ENCODE results near the gene CLTA. TPM values are rescaled to one million over a fixed set of nuclear protein-coding genes. Genes with fewer than 3 reads are reported as not detected.

Gene CLTA
- total RNA-seq, 1 donor from 2014 or later: 220 TPM

DNA sequence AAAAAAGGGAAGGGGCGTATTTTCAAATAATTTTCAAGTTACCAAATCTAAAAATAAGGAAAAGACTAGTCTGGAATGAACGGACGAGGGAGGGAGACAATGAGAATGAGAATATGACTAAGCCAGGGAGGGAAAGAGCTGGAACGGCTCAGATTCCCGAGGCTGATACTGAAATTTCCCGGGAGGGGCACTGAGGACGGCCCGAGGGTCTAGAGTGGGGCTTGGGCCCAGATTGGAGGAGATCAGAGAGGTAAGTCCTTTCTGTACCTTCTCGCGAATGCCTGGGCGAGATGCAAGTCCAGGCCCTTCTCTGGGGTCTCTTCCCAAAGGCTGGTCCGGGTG, 24.9 kb upstream of the CLTA start:
- Mint-ChIP-seq H3K27ac (no peak overlapping the region), H3K36me3 (no peaks in the 10 kb centered on the region), H3K27me3 (peaks cover 13% of the 10 kb centered on the region), H3K9me3 (no peaks in the 10 kb centered on the region), H3K4me1 (ENCODE audit: unreplicated experiment) (peaks cover 39% of the 10 kb centered on the region), H3K4me3 (no peak overlapping the region)
- DNase-seq (ENCODE audit: extremely low spot score, unreplicated experiment): no peak
- TF ChIP-seq, protein P1, sequence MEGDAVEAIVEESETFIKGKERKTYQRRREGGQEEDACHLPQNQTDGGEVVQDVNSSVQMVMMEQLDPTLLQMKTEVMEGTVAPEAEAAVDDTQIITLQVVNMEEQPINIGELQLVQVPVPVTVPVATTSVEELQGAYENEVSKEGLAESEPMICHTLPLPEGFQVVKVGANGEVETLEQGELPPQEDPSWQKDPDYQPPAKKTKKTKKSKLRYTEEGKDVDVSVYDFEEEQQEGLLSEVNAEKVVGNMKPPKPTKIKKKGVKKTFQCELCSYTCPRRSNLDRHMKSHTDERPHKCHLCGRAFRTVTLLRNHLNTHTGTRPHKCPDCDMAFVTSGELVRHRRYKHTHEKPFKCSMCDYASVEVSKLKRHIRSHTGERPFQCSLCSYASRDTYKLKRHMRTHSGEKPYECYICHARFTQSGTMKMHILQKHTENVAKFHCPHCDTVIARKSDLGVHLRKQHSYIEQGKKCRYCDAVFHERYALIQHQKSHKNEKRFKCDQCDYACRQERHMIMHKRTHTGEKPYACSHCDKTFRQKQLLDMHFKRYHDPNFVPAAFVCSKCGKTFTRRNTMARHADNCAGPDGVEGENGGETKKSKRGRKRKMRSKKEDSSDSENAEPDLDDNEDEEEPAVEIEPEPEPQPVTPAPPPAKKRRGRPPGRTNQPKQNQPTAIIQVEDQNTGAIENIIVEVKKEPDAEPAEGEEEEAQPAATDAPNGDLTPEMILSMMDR (conservative IDR thresholded peaks at IDR 0.05): no peak

DNA sequence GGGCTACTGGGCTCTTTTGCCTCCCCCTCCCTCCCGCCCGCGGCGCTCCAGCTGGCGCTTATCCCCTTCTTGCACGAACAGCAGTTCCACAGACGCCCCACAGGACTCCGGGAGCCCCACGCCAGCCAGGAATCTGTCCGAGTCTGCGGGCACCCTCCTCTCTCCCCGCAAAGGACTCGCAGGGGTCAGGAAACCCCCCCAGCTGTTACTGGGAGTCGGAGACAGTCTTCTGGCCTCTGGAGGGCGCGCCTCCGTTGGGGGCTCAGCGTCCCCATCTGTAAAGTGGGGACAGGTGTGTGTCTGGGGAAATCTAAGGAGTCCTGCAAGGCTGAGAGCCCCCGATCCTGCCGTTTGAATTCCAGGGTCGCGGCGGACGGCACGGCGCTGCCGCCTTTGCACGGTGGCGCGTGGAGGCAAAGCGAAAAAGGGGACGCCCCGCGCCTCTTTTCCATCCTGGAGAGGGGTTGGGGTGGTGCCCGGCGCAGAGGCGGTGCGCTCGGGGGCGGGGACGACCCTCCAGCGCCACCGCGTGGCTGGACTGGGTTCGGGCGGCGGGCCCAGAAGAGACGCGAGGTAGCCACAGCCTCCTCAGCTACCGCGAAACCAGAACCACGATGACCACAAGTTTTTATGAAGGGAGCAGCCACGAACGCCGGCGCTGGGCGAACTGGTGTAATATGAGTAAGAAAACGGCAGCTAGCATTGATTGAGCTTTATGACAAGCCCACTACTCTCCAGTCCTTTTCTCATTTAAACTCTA, 24.4 kb upstream of the CLTA start:
- H3K9me3 Mint-ChIP-seq: no peaks in the 10 kb centered on the region
- H3K27me3 Mint-ChIP-seq: peaks cover 13% of the 10 kb centered on the region
- peaks cover 34% of the 10 kb centered on the region for H3K4me1 Mint-ChIP-seq (ENCODE audit: unreplicated experiment)
- TF ChIP-seq, protein P1 (conservative IDR thresholded peaks at IDR 0.05): peak; percentile 95
- H3K4me3 Mint-ChIP-seq: peak overlapping the region; percentile 52
- DNase-seq (ENCODE audit: extremely low spot score, unreplicated experiment): peak; percentile 87
- no peaks in the 10 kb centered on the region for H3K36me3 Mint-ChIP-seq
- H3K27ac Mint-ChIP-seq: peak overlapping the region; percentile 23

DNA sequence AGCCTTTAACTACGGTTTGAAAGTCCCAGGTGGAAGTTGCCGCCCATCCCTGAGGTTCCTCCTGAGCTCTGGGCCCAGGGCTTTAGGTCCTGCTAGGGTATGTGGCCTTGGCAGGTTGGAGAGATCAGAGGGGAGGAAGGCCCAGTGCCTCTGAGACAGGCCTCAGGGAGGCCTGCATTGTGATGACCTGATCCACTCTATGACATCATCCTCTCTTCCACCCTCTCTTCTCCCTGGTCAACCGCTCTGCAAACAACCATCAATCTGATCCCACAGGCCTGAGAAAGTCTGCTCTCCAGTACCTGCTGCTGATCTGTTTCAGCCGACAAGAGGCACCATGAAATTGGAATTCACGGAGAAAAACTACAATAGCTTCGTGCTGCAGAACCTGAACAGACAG, 21.6 kb upstream of the CLTA start, which contains the start of gene CCIN:
CCIN (plus strand) TSS at position 223 of the 400 bp plus-strand sequence; CDS start at position 338, 115 bp downstream.
- Mint-ChIP-seq H3K9me3 (no peaks in the 10 kb centered on the region), H3K27me3 (peaks cover 10% of the 10 kb centered on the region), H3K27ac (no peak within 1 kb of the TSS), H3K4me1 (ENCODE audit: unreplicated experiment) (peaks cover 15% of the 10 kb centered on the region), H3K36me3 (no peaks in the 10 kb centered on the region), H3K4me3 (no peak within 1 kb of the TSS)
- no peak for DNase-seq (ENCODE audit: extremely low spot score, unreplicated experiment)
- TF ChIP-seq, protein P1 (conservative IDR thresholded peaks at IDR 0.05): no peak

DNA sequence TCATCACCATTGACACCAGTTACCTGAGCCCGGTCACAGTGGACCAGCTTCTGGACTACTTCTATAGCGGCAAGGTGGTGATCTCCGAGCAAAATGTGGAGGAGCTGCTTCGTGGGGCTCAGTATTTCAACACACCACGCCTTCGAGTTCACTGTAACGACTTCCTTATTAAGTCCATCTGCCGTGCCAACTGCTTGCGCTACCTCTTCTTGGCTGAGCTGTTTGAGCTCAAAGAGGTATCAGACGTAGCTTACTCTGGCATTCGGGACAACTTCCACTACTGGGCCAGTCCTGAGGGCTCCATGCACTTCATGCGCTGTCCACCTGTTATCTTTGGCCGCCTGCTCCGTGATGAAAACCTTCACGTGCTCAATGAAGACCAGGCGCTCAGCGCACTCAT, 21.0 kb upstream of the CLTA start:
- Mint-ChIP-seq H3K4me1 (ENCODE audit: unreplicated experiment) (peaks cover 11% of the 10 kb centered on the region), H3K27ac (no peak overlapping the region), H3K27me3 (peaks cover 8% of the 10 kb centered on the region), H3K4me3 (no peak overlapping the region), H3K9me3 (no peaks in the 10 kb centered on the region), H3K36me3 (no peaks in the 10 kb centered on the region)
- DNase-seq (ENCODE audit: extremely low spot score, unreplicated experiment): no peak
- TF ChIP-seq, protein P1 (conservative IDR thresholded peaks at IDR 0.05): no peak

DNA sequence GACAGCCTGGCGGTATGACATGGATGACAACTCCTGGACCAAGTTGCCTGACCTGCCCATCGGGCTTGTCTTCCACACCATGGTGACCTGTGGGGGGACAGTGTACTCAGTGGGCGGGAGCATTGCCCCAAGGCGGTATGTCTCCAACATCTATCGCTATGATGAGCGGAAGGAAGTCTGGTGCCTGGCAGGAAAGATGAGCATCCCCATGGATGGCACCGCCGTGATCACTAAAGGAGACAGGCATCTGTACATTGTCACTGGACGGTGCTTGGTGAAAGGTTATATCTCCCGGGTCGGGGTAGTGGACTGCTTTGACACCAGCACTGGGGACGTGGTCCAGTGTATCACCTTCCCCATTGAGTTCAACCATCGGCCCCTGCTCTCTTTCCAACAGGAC, 20.2 kb upstream of the CLTA start:
- Mint-ChIP-seq H3K27me3 (peaks cover 6% of the 10 kb centered on the region), H3K9me3 (no peaks in the 10 kb centered on the region), H3K27ac (no peak overlapping the region), H3K36me3 (no peaks in the 10 kb centered on the region), H3K4me1 (ENCODE audit: unreplicated experiment) (peaks cover 5% of the 10 kb centered on the region), H3K4me3 (no peak overlapping the region)
- DNase-seq (ENCODE audit: extremely low spot score, unreplicated experiment): no peak
- TF ChIP-seq, protein P1 (conservative IDR thresholded peaks at IDR 0.05): no peak

Data from type B pancreatic cell (in vitro differentiated cells).